HG03457 (cell line): ENCODE measurements around the gene MVB12B.

Source experiments
- ATAC-seq: cut with Tn5 transposase; IDR thresholded peaks from one replicate; pipeline ENCODE4 v1.9.1; 2021; ENCODE audit warnings: moderate number of reproducible peaks; ENCODE audit not compliant: unreplicated experiment

The MVB12B gene

DNA sequence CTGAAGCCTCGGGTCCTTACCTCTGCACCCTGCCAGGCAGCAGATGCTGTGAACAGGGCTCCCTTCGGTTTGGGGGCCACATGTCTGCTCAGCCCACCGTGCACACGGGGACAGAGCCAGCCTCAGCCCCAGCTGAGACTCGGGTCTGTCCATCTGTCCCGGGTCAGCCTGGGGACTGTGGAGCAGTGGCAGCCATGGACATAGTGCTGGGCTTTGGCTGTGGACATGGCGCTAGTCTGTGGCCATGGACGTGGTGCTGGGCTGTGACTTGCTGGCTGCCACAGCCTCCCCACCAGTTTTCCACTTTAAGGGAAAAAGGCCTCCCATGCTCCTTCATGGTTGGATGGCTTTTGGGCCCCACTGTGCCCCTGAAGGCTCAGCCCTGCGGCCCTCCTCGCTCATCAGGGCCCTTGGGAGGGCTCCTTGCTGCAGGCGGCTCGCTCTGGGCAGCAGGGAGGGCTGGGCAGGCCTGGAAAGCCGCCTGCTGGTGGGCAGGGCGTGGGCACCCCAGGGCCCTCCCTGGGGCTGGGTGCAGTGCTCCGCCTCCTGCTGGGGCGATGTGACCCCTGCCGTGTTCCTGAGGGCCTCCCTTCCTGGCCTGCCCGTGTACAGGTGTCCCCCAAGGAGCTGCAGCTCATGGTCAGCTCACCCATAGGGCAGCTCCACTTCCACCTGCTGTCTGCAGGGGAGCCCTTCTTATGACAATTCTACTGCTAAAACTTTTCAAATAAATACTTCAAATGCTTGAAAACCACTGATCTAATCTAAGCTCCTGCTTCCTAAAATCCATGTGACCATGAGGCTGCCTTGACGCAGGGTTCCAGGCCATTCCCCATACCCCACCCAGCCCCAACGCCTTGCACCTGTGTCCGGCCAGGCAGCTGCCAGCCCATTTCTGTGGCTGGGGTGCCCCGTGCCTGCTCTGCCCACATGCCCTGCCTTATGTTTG lies 175.0 kb downstream of the MVB12B start:
- no peak for ATAC-seq

GRCh38 chr9:126502417-126503332 lies 176.0 kb downstream of the MVB12B start:
- no peak for ATAC-seq

DNA sequence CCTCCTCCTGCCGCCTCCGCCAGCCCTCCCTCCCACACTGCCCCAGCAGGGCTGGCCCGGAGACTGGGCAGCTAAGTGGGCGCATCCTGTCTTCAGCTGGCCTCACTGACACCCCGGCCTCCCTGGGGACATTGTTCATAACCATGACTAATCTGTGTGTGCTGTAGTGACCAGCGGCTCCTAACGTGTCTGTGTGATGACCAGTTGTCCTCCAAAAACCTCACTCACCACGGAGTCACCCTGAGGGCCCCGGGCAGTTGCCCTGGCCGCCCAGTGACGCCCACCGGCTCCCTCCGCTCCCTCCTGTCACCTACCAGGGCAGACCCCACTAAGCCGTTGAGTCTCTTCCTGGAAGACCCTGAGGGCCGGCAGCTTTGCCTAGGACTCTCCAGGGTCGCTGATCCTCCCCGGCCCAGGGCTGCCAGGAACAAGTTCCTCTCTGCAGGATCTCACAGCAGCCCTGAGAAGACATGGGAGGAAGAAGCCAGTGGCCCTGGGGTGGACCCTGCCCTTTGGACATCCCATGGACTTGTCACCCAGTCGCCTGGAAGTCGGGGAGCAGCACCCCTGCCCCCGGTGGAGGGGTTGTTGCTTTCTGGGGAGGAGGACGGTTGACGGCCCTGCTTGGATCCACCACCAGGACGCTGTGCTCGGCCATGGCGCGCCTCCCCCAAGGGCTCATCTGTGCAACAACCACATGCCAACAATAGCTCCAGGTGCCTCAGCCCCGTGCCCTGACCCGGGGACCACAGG lies 176.9 kb downstream of the MVB12B start:
- ATAC-seq, result no peak

DNA sequence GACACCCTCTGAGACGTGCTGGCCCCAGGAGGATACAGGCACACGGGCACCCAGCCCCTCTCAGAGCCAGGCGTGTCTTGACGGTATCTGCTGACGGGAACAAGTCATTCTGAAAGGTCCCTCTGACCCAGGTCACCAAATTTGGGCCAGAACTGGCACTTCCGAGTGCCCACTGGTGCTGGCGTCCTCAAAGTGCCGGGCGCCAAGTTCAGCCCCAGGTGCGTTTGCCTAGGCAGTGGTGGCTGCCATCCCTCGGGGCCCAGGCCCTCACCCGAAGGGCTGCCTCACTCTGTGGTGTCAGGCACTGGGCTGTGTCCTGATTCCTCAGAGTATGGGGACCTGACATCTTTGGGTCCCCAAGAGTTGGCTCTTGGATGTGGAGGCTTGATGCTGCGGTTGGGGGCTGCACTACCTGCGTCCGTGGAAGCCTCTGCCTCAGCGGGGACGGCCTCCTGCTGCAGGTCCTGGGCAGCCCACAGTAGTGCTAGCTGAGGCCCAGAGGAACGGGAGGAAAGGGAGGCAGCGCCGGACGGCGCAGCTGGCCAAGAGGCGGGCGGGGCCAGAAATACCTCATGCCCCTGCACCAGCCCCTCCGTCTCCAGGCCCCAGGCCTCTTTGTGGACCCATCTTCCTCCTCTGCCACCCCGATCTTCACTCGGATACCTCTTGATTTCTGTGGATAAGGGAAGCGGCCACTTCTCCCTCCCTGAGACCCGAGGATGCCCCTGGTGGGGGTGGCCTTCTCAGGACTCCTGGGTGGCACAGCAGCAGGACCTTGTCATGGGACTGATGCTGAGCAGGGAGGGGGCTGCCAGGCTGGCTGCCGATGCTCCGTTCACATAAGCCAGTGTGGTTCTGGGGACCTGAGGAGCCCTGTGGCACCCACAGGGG lies 177.7 kb downstream of the MVB12B start:
- ATAC-seq, result no peak

DNA sequence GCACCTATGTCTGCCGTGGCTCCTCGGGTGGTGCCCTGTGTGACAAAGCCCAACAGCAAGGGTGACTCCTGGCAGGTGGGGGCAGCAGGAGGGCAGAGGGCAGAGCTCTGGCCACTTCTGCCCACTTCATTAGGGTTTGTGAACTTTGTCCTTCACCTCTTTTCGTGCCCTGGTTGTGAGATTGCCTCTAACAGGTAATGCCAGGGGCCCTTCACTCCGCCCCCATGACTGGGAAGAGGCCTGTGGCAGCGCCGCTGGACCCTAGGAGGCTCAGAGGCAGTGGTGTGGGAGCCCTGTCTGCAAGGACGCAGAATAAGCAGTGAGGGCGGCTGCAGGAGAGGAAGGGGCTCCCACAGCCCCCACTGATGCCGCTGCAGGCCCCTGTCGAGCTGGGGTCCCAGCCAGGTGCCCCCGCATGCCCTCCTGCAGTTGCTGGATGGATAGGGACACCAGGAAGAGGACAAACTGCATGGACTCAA lies 178.4 kb downstream of the MVB12B start:
- no peak for ATAC-seq

DNA sequence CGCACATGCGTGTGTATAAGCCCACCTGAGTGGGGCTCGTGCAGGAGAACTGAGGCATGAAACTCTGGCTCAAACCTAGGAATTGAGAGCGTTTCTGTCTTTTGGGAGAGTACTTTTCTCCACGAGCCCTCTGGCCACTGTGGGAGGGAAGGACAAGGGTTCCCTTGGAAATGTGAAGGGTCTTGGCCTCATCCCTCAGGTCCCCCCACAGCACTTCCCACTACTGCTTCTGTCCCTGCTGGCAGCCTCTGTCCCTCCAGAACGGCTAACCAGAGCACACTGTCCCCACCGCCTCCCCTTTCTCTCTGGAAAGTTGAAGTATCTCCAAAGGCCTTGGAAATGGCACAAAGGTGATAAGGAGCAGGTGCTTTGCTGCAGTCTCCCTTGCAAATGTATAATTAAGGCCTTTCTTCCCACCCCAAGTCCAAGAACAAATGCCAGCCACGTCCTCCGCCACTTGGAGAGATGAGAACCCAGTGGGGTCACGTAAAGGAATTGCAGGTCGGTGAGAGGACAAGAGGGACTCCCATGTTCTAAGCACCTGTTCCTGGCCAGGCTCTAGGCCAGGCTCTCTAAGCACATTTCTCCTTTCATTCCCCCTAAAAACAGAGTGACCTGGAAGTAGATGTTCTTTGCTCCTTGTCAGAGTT lies 179.2 kb downstream of the MVB12B start:
- no peak for ATAC-seq

DNA sequence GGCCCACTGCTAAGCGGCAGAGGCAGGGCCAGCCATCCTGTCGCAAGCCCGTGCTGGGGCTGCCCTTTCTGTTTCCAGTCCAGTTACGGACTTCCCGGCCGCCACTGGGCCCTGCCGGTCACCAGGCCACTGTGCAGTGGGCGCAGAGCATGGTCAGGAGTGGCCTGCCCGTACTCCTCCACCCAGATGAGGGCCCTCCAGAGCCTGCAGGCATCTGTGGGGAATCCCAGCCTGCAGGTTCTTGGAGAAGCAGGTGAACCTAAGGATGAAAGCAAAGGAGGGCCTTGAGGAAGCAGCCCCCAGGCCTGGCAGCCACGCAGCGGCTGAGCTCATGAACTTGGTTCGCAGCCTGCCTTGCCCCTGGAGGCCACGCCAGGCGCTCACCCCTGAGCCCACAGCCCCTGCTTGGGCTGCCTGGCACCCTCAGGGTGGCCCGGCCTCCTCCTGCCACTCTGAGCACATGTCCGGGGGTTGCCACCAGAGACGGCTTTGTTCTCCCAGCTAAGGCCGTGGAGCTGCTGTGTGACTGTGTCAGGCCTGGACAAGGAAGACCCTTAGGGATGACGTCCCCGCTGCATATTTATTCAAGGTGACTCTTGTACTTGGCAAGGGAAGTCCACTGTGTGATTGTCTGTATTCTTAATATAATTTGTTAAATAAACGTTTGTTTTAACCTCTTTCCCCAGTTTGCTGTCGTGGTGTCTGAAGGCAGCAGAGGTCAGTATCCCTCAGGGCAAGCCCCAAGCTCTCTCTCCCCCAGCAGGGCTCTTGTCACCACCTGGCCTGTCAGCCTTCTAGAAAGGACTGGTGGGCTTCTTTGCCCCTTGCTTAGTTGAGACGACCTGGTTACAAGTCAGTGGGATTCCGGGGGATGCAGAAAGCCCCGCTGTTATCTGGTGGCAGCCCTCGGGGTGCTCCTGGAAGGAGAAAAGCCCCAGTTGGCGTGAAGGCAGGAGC lies 180.0 kb downstream of the MVB12B start:
- no peak for ATAC-seq

DNA sequence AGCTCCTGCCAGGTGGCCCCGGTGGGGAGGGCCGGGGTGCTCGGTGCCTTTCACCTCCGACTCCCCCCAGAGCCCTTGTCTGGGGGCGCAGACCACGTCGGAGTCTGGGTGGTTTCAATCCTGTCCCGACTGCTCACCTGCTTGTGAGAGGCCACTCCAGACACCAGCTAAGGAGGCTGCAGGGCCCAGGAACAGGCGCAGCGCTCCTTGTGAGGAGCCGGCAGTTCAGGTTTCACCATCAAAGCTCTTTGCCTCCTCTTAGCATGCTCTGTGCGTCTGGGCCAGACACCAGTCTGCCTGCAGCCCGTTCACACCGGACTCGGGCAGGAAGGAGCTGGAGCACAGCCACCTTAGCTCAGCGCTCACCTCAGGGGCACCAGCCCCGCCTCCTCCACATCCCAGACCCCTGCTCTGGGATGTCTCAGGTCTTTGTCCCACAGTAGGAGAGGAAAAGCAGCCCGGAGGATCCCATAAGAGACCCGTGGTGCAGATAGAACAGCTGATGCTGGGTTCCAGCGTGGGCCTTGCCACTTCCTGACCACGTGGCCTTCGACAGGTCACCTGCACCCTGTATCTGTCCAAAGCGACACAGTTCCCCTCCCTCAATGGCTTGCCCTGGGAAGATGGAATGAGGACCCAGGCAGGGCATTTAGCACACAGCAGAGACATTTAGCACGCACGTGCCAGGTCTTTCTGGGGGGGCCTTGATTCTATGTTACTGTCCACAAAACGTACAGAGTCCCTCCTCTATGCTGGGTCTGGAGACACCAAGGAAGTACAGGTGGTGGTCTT lies 180.9 kb downstream of the MVB12B start:
- ATAC-seq, result no peak

DNA sequence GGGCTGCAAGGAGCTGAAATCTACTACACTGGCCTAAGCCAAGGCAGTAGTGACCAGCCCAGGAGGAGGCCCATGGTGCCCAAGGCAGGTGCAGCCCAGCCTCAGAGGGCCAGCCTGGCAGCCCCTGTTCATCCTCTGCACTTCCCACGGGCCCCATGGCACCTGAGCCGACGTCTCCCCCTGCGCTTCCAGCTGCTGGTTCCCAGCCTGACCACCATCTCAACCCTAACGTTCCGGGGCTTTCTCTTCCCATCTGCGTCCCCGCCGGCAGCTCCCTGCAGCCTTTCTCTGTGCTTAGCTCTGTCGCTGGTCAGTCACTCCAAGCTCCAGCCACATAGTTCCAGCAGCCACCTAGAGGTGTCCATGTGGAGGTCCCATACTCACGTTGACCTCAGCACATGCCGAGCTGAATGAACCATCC lies 181.6 kb downstream of the MVB12B start:
- ATAC-seq, result no peak

DNA sequence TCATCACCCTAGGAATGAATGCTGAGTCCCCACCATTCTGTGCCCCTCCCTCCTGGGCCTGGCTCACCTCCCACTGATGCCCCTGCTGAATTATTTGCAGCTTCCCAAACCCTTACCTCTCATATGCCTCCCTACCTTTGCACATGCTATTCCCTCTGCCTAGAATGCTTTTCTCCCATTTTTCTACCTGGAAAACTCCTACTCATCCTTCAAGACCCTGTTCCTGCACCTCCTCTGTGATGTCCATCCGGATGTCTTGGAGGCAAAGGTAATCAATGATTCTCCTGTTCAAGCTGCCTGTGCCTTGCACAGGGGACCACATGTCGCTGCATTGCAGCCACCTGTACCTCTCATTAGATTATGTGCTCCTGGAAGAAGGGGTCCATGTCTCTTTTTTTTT lies 182.3 kb downstream of the MVB12B start:
- ATAC-seq, result no peak

- no peak for ATAC-seq
These were observed 183.1 kb downstream of the MVB12B start for GRCh38 chr9:126509718-126510117.

DNA sequence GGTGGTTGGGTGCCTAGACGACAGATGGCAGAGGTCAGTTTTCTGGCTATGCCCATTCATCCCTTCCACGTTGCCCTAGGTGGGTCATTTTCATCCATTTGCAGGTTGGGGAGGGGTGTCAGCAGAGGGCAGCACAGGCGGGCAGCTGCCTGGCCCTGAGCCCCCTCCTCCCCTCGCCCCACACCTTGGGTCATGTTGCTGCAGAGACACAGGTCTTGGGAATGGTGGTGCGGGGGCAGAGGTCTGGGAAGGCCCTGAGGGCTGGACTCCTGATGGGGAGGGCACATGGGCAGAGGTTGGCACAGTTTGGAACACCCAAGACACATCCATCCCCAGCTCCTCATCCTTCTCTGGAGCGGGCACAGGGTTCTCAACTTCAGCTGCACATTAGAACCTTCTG lies 183.9 kb downstream of the MVB12B start:
- ATAC-seq, result no peak

DNA sequence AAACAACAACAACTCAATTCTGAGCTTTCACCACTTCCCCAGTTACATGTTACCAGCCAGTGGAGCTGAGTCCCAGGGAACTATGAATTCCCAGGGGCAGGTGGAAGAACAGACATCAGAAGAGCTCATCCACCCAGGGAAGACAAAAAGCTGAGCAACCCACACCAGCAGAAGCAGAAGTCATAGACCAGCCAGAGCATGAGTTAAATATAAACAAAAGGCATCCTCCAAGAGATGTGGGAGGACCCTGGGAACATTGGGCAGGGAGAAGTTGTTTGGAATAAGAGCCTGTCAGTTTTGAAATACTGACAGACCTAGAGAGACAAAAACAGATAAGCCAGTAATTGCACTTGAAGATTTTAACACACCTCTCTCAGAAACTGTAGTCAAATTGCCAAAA lies 184.8 kb downstream of the MVB12B start:
- ATAC-seq, result no peak

- no peak for ATAC-seq
These were observed 186.8 kb downstream of the MVB12B start for GRCh38 chr9:126513159-126514036.

- no peak for ATAC-seq
These were observed 187.6 kb downstream of the MVB12B start for GRCh38 chr9:126514037-126514821.
